Panc1 (cell line): Measurements from ENCODE around the gene MYO7A. TPM values are rescaled to one million over a fixed set of nuclear protein-coding genes. Genes with fewer than 3 reads are reported as not detected.

ENCODE experiments used
- ATAC-seq: fragments of 200-7000 bp; cut with Tn5 transposase; 2 replicates; pipeline ENCODE4 v1.9.1; 2020; ENCODE audit warnings: mild to moderate bottlenecking, moderate library complexity
- BruUV-seq: library from RNA; stranded (reverse); fragments of 400-500 nt; replicated peaks from 2 replicates; lab custom pipeline; 2021; lab: Mats Ljungman, UMichigan
- CTCF ChIA-PET: fragments of 300-600 bp; sonication (Branson Sonifier 250); formaldehyde crosslinking; loops from one replicate; lab custom pipeline; 2022; ENCODE audit warnings: antibody characterized with exemption; lab: Charles Lee
- POLR2A ChIA-PET: fragments of 300-600 bp; sonication (Branson Sonifier 250); formaldehyde crosslinking; loops from one replicate; lab custom pipeline; 2022; ENCODE audit warnings: antibody characterized with exemption; lab: Charles Lee
- DNase-seq: peaks from one replicate; pipeline ENCODE4 v3.0.0-alpha.2; 2010; ENCODE audit warnings: low read depth, low spot score
- H3K27ac ChIP-seq: 2 replicates; pipeline ENCODE4 v1.5.1; 2011; ENCODE audit warnings: mild to moderate bottlenecking, low read length, inconsistent platforms
- H3K27me3 ChIP-seq: fragments of 200-500 bp; sonication (Bioruptor generic); 2 replicates; pipeline ENCODE4 v1.6.0; 2014; ENCODE audit warnings: low read length, inconsistent platforms; ENCODE audit not compliant: control insufficient read depth, insufficient read depth
- H3K36me3 ChIP-seq: fragments of 200-500 bp; sonication (Bioruptor generic); 2 replicates; pipeline ENCODE4 v1.5.1; 2014; ENCODE audit warnings: inconsistent platforms, mild to moderate bottlenecking, low read length, moderate library complexity; ENCODE audit not compliant: control insufficient read depth, insufficient read depth
- H3K4me1 ChIP-seq: 2 replicates; pipeline ENCODE4 v1.5.1; 2011; ENCODE audit warnings: inconsistent platforms, mild to moderate bottlenecking, low read length, moderate library complexity; ENCODE audit not compliant: control insufficient read depth, insufficient read depth
- H3K4me3 ChIP-seq, 2 experiments: 2 replicates each; pipeline ENCODE4 v1.5.1; 2011 to 2012; ENCODE audit warnings: low read depth in 2 of 2, low read length in 2 of 2, mild to moderate bottlenecking in 2 of 2, inconsistent platforms in 1 of 2, moderate library complexity in 1 of 2
- H3K9me3 ChIP-seq: fragments of 200-500 bp; sonication (Bioruptor generic); 2 replicates; pipeline ENCODE4 v1.5.1; 2014; ENCODE audit warnings: low read depth, mild to moderate bottlenecking, inconsistent platforms, low read length, moderate library complexity; ENCODE audit not compliant: control insufficient read depth, insufficient read depth
- POLR2AphosphoS5 ChIP-seq: IDR thresholded peaks from 2 replicates; pipeline ENCODE4 v1.6.1; 2012; ENCODE audit warnings: mild to moderate bottlenecking, low read depth, low read length, moderate library complexity
- SIN3A ChIP-seq: IDR thresholded peaks from 2 replicates; pipeline ENCODE4 v1.6.1; 2012; ENCODE audit warnings: low read depth, mild to moderate bottlenecking, low read length, moderate library complexity, borderline replicate concordance; ENCODE audit not compliant: insufficient read depth
- TCF7L2 ChIP-seq: IDR thresholded peaks from 2 replicates; pipeline ENCODE4 v1.6.1; 2011; ENCODE audit warnings: mild to moderate bottlenecking, low read depth, low read length, inconsistent platforms
- in situ Hi-C: cut with HindIII; loops from 2 replicates; pipeline ENCODE4 v1.10.0; 2016; ENCODE audit warnings: low sequenced_read_pairs, low pct_unique_long_range_greater_than_20kb
- intact Hi-C: fragments of 100-400 bp; cut with micrococcal nuclease; formaldehyde crosslinking; loops from one replicate; pipeline ENCODE4 v1.10.0; 2022; ENCODE audit not compliant: unreplicated experiment
- total RNA-seq: library from RNA; stranded (reverse); gene quantifications from one replicate; pipeline ENCODE4 v1.2.1, GENCODE V29; 2021; ENCODE audit not compliant: unreplicated experiment
- TF ChIP-seq, protein P1 (sequence below), 2 experiments: IDR thresholded peaks; 2 replicates each; pipeline ENCODE4 v1.6.1; 2011 to 2012; ENCODE audit warnings: low read depth in 2 of 2, control low read depth in 1 of 2, low read length in 1 of 2, mild to moderate bottlenecking in 1 of 2, moderate library complexity in 1 of 2; ENCODE audit not compliant: insufficient read depth in 1 of 2
- TF ChIP-seq, protein P2 (sequence below): fragments of 450-650 bp; IDR thresholded peaks from 2 replicates; pipeline ENCODE4 v1.5.1; 2017; ENCODE audit warnings: mild to moderate bottlenecking

The MYO7A gene
- total RNA-seq, 1 experiment from 2014 or later = 1.3 TPM

DNA sequence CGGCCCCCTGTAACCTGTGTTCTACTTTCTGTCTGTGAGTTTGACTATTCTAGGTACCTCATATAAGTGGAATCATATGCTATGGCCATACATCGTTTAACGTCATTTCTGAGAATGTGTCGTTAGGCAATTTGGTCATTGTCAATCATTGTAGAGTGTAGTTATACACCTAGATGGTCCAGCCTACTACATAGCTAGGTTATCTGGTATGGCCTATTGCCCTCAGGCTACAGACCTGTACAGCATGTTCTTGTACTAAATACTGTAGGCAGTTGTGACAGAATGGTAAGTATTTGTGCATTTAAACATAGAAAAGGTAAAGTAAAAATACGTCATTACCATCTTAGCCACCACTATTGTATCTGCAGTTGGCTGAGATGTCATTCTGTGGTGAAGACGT lies 35.2 kb downstream of the MYO7A start:
- Histone ChIP-seq H3K9me3 (no peaks in the 10 kb centered on the region), H3K27ac (no peak overlapping the region), H3K27me3 (peaks cover 4% of the 10 kb centered on the region), H3K4me1 (no peaks in the 10 kb centered on the region), H3K36me3 (no peaks in the 10 kb centered on the region), H3K4me3 (no peak overlapping the region)
- DNase-seq = no peak
- intact Hi-C loops = no loop called here
- CTCF ChIA-PET = no interaction called here
- ATAC-seq = no peak
- in situ Hi-C loops = no loop called here
- no TSS peak for BruUV-seq
- POLR2A ChIA-PET = no interaction called here
- no peak for TF ChIP-seq TCF7L2
- no peak for TF ChIP-seq POLR2AphosphoS5
- TF ChIP-seq, protein P1, sequence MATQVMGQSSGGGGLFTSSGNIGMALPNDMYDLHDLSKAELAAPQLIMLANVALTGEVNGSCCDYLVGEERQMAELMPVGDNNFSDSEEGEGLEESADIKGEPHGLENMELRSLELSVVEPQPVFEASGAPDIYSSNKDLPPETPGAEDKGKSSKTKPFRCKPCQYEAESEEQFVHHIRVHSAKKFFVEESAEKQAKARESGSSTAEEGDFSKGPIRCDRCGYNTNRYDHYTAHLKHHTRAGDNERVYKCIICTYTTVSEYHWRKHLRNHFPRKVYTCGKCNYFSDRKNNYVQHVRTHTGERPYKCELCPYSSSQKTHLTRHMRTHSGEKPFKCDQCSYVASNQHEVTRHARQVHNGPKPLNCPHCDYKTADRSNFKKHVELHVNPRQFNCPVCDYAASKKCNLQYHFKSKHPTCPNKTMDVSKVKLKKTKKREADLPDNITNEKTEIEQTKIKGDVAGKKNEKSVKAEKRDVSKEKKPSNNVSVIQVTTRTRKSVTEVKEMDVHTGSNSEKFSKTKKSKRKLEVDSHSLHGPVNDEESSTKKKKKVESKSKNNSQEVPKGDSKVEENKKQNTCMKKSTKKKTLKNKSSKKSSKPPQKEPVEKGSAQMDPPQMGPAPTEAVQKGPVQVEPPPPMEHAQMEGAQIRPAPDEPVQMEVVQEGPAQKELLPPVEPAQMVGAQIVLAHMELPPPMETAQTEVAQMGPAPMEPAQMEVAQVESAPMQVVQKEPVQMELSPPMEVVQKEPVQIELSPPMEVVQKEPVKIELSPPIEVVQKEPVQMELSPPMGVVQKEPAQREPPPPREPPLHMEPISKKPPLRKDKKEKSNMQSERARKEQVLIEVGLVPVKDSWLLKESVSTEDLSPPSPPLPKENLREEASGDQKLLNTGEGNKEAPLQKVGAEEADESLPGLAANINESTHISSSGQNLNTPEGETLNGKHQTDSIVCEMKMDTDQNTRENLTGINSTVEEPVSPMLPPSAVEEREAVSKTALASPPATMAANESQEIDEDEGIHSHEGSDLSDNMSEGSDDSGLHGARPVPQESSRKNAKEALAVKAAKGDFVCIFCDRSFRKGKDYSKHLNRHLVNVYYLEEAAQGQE (IDR thresholded peaks at IDR 0.05; ENCODE audit: insufficient read depth in 1 of 2, low read depth in 2 of 2, low read length in 1 of 2) = no peak
- TF ChIP-seq, protein P2, sequence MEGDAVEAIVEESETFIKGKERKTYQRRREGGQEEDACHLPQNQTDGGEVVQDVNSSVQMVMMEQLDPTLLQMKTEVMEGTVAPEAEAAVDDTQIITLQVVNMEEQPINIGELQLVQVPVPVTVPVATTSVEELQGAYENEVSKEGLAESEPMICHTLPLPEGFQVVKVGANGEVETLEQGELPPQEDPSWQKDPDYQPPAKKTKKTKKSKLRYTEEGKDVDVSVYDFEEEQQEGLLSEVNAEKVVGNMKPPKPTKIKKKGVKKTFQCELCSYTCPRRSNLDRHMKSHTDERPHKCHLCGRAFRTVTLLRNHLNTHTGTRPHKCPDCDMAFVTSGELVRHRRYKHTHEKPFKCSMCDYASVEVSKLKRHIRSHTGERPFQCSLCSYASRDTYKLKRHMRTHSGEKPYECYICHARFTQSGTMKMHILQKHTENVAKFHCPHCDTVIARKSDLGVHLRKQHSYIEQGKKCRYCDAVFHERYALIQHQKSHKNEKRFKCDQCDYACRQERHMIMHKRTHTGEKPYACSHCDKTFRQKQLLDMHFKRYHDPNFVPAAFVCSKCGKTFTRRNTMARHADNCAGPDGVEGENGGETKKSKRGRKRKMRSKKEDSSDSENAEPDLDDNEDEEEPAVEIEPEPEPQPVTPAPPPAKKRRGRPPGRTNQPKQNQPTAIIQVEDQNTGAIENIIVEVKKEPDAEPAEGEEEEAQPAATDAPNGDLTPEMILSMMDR = no peak
- no peak for TF ChIP-seq SIN3A

DNA sequence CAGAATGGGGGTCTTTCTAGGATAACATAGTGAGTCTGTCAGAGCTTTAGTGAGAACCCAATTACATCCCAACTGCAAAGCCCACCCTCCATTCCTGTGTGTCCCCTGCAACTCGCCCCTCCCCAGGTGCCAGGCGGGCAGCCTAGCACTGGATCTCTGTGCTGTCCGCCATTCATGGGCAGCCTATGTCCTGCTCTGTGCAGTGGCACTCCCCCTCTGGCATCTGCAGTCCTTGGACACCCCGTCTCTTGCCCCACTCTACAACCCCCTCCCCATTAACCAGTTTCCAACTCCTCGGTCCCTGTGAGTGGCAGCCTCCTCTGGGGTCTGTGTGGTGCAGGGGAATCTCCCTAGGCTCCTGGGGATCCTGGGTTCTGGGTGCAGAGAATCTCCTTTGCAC lies 37.0 kb downstream of the MYO7A start:
- CTCF ChIA-PET = interaction anchor here (1.7 kb wide), 1 partner anchor 38 kb away, joined by 4 read pairs; no protein-coding TSS in a partner anchor
- in situ Hi-C loops (no loop called here), intact Hi-C loops (no loop called here)
- Histone ChIP-seq H3K27ac (no peak overlapping the region), H3K4me3 (no peak overlapping the region), H3K27me3 (peaks cover 4% of the 10 kb centered on the region), H3K9me3 (no peaks in the 10 kb centered on the region), H3K4me1 (no peaks in the 10 kb centered on the region), H3K36me3 (no peaks in the 10 kb centered on the region)
- no TSS peak for BruUV-seq
- TF ChIP-seq, protein P1 (IDR thresholded peaks at IDR 0.05; ENCODE audit: insufficient read depth in 1 of 2, low read depth in 2 of 2, low read length in 1 of 2) = no peak
- TF ChIP-seq, protein P2 = no peak
- TF ChIP-seq SIN3A (no peak), POLR2AphosphoS5 (no peak), TCF7L2 (no peak)
- DNase-seq (no peak), ATAC-seq (no peak)
- POLR2A ChIA-PET = no interaction called here
